Prostate gland (tissue), 2 donors: Measurements from ENCODE around the gene TUBGCP3.

Source experiments
- POLR2AphosphoS5 ChIP-seq: sonication (generic); formaldehyde crosslinking; IDR thresholded peaks from one replicate; pipeline ENCODE4 v1.6.1; 2017; ENCODE audit warnings: antibody characterized with exemption
- TF ChIP-seq, protein P1 (sequence below), 4 experiments: fragments of 200-600 bp in 2 of 4; fragments of 450-650 bp in 2 of 4; sonication (generic) in 2 of 4; IDR thresholded peaks; 1 replicate in 3 of 4; 2 replicates in 1 of 4; pipeline ENCODE4 v1.5.1; 2016 to 2019; ENCODE audit warnings: antibody characterized with exemption in 4 of 4, mild to moderate bottlenecking in 2 of 4, moderate library complexity in 2 of 4

GRCh38 chr13:112615391-112615790 lies 27.4 kb upstream of the TUBGCP3 start:
- TF ChIP-seq, protein P1, sequence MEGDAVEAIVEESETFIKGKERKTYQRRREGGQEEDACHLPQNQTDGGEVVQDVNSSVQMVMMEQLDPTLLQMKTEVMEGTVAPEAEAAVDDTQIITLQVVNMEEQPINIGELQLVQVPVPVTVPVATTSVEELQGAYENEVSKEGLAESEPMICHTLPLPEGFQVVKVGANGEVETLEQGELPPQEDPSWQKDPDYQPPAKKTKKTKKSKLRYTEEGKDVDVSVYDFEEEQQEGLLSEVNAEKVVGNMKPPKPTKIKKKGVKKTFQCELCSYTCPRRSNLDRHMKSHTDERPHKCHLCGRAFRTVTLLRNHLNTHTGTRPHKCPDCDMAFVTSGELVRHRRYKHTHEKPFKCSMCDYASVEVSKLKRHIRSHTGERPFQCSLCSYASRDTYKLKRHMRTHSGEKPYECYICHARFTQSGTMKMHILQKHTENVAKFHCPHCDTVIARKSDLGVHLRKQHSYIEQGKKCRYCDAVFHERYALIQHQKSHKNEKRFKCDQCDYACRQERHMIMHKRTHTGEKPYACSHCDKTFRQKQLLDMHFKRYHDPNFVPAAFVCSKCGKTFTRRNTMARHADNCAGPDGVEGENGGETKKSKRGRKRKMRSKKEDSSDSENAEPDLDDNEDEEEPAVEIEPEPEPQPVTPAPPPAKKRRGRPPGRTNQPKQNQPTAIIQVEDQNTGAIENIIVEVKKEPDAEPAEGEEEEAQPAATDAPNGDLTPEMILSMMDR (IDR thresholded peaks at IDR 0.05): no peak
- no peak for TF ChIP-seq POLR2AphosphoS5
